SK-N-SH (cell line): Measurements from ENCODE around the gene LEKR1. TPM values are rescaled to one million over a fixed set of nuclear protein-coding genes. Genes with fewer than 3 reads are reported as not detected.
A peak's percentile ranks its signal among the peaks of the same experiment; 100 is the strongest.

Experiments used
- CTCF ChIA-PET: fragments of 300-600, 350-600 bp; formaldehyde crosslinking; extraction: SDS; loops from one replicate; lab custom pipeline; 2021; lab: Yijun Ruan, JAX
- POLR2A ChIA-PET: fragments of 350-600 bp; sonication (Branson Sonifier 250); formaldehyde crosslinking; extraction: SDS; loops from one replicate; lab custom pipeline; 2020; ENCODE audit warnings: antibody characterized with exemption, inconsistent platforms; lab: Yijun Ruan, JAX
- DNase-seq: peaks from one replicate; pipeline ENCODE4 v3.0.0; 2012
- H2AFZ ChIP-seq: fragments of 200-600 bp; sonication (generic); 2 replicates; pipeline ENCODE4 v1.8.1; 2016; ENCODE audit warnings: antibody characterized with exemption, mild to moderate bottlenecking, low read depth
- H3F3A ChIP-seq: fragments of 200-600 bp; sonication (generic); replicated peaks from 2 replicates; pipeline ENCODE3; 2016; ENCODE audit warnings: antibody characterized with exemption, mild to moderate bottlenecking; ENCODE audit not compliant: insufficient read depth
- H3K27ac ChIP-seq, 2 experiments: fragments of 200-500 bp in 1 of 2; fragments of 200-600 bp in 1 of 2; sonication (Bioruptor generic) in 1 of 2; sonication (generic), shearing (Covaris generic) in 1 of 2; 2 replicates each; pipeline versions ENCODE4 v1.5.1 to v1.6.1; 2014 to 2016; ENCODE audit warnings: low read depth in 2 of 2, inconsistent platforms in 1 of 2, low read length in 1 of 2, mild to moderate bottlenecking in 1 of 2, mixed read lengths in 1 of 2
- H3K27me3 ChIP-seq: fragments of 200-600 bp; sonication (generic), shearing (Covaris generic); 2 replicates; pipeline ENCODE4 v1.6.1; 2016; ENCODE audit warnings: mixed run types; ENCODE audit not compliant: insufficient read depth
- H3K36me3 ChIP-seq, 2 experiments: fragments of 200-500 bp in 1 of 2; fragments of 200-600 bp in 1 of 2; sonication (Bioruptor generic) in 1 of 2; sonication (generic) in 1 of 2; replicated peaks in 1 of 2; 2 replicates each; pipeline versions ENCODE3 to v1.5.1; 2014 to 2016; ENCODE audit warnings: low read length in 1 of 2, mild to moderate bottlenecking in 1 of 2; ENCODE audit not compliant: insufficient read depth in 2 of 2, control insufficient read depth in 1 of 2
- H3K4me1 ChIP-seq, 2 experiments: fragments of 200-500 bp in 1 of 2; fragments of 200-600 bp in 1 of 2; sonication (Bioruptor generic) in 1 of 2; sonication (generic), shearing (Covaris generic) in 1 of 2; 2 replicates each; pipeline versions ENCODE4 v1.5.1 to v1.6.1; 2014 to 2016; ENCODE audit warnings: low read depth in 1 of 2, low read length in 1 of 2, mixed run types in 1 of 2; ENCODE audit not compliant: insufficient read depth in 2 of 2, control insufficient read depth in 1 of 2
- H3K4me2 ChIP-seq: fragments of 200-600 bp; sonication (generic), shearing (Covaris generic); 2 replicates; pipeline ENCODE4 v1.6.1; 2017; ENCODE audit warnings: mixed run types
- H3K4me3 ChIP-seq, 2 experiments: fragments of 200-500 bp in 1 of 2; fragments of 200-600 bp in 1 of 2; sonication (Bioruptor generic) in 1 of 2; sonication (generic), shearing (Covaris generic) in 1 of 2; 2 replicates each; pipeline versions ENCODE4 v1.5.1 to v1.8.1; 2014 to 2016; ENCODE audit warnings: low read depth in 2 of 2, inconsistent platforms in 1 of 2, low read length in 1 of 2, mild to moderate bottlenecking in 1 of 2, mixed read lengths in 1 of 2, moderate library complexity in 1 of 2
- H3K79me2 ChIP-seq: fragments of 200-600 bp; sonication (generic); 2 replicates; pipeline ENCODE4 v1.8.1; 2017; ENCODE audit warnings: mild to moderate bottlenecking; ENCODE audit not compliant: insufficient read depth
- H3K9ac ChIP-seq: fragments of 200-600 bp; sonication (generic); 2 replicates; pipeline ENCODE4 v1.6.1; 2017; ENCODE audit warnings: mixed run types
- H3K9me2 ChIP-seq: fragments of 200-600 bp; sonication (generic); 2 replicates; pipeline ENCODE4 v1.6.1; 2017; ENCODE audit warnings: mixed run types
- H3K9me3 ChIP-seq: fragments of 200-600 bp; sonication (generic); 2 replicates; pipeline ENCODE4 v1.6.1; 2017; ENCODE audit warnings: mixed run types, mild to moderate bottlenecking, moderate library complexity
- H4K20me1 ChIP-seq: fragments of 200-600 bp; sonication (generic); 2 replicates; pipeline ENCODE4 v1.6.1; 2017; ENCODE audit warnings: mild to moderate bottlenecking, mixed run types; ENCODE audit not compliant: insufficient read depth
- EP300 ChIP-seq, 2 experiments: IDR thresholded peaks; 2 replicates each; pipeline versions ENCODE4 v1.4.0 to v1.6.1; 2012; ENCODE audit warnings: borderline replicate concordance in 1 of 2, low read depth in 1 of 2, low read length in 1 of 2
- FOSL2 ChIP-seq: IDR thresholded peaks from 2 replicates; pipeline ENCODE4 v1.4.0; 2012; ENCODE audit warnings: low read depth, mild to moderate bottlenecking, moderate library complexity, borderline replicate concordance
- FOXJ3 ChIP-seq: sonication (generic); formaldehyde crosslinking; IDR thresholded peaks from 2 replicates; pipeline ENCODE4 v1.5.1; 2020; ENCODE audit warnings: mild to moderate bottlenecking, missing genetic modification reagents
- FOXM1 ChIP-seq: IDR thresholded peaks from 2 replicates; pipeline ENCODE4 v1.4.0; 2012; ENCODE audit warnings: low read depth, mild to moderate bottlenecking
- MAX ChIP-seq: IDR thresholded peaks from 2 replicates; pipeline ENCODE4 v1.4.0; 2012; ENCODE audit warnings: low read depth
- MEF2A ChIP-seq: IDR thresholded peaks from 2 replicates; pipeline ENCODE4 v1.4.0; 2012; ENCODE audit warnings: low read depth, borderline replicate concordance
- MXI1 ChIP-seq: IDR thresholded peaks from 2 replicates; pipeline ENCODE4 v1.6.1; 2012; ENCODE audit warnings: mild to moderate bottlenecking, low read depth, low read length, improper control_type of control experiment
- PBX3 ChIP-seq: IDR thresholded peaks from 2 replicates; pipeline ENCODE4; 2012
- RFX5 ChIP-seq: IDR thresholded peaks from 2 replicates; pipeline ENCODE4 v1.6.1; 2012; ENCODE audit warnings: mild to moderate bottlenecking, improper control_type of control experiment, low read length
- RXRA ChIP-seq: IDR thresholded peaks from 2 replicates; pipeline ENCODE4 v1.4.0; 2012; ENCODE audit warnings: low read depth, mild to moderate bottlenecking, borderline replicate concordance
- SIN3A ChIP-seq: IDR thresholded peaks from 2 replicates; pipeline ENCODE4 v1.6.1; 2012; ENCODE audit warnings: low read depth, mild to moderate bottlenecking, low read length, moderate library complexity, borderline replicate concordance
- SMC3 ChIP-seq: IDR thresholded peaks from 2 replicates; pipeline ENCODE4 v1.6.1; 2012; ENCODE audit warnings: low read depth, low read length, improper control_type of control experiment
- TCF12 ChIP-seq: IDR thresholded peaks from 2 replicates; pipeline ENCODE4 v1.4.0; 2012
- WGBS: methylation state at CpG from one replicate; pipeline ENCODE4 v1.1.6; 2017; ENCODE audit warnings: low lambda C conversion rate; 5-methylcytosine and 5-hydroxymethylcytosine counted together
- polyA plus RNA-seq, 3 experiments: library from polyadenylated mRNA; depleted of rRNA; stranded (reverse); fragments of >200 nt; gene quantifications; 2 replicates each; pipeline ENCODE4 v1.2.3, GENCODE V29; 2012

Gene LEKR1
- polyA plus RNA-seq, 1 of the 3 experiments (the other 2 are of a cell fraction) = 0.30 TPM

- Histone ChIP-seq H3K27me3 (no peaks in the 10 kb centered on the region), H3K9me2 (no peaks in the 10 kb centered on the region), H3K79me2 (no peaks in the 10 kb centered on the region), H3K4me1 (peaks cover 3 to 19% of the 10 kb centered on the region in 2 experiments; a peak in 2 of 4 replicates), H3K4me2 (no peak overlapping the region), H3F3A (peaks cover 9% of the 10 kb centered on the region), H3K4me3 (no peak overlapping the region), H4K20me1 (no peaks in the 10 kb centered on the region), H3K9ac (no peak overlapping the region), H3K27ac (no peak overlapping the region), H2AFZ (peak overlapping the region; percentile 71; the same call in 1 of the 2 replicates), H3K9me3 (no peaks in the 10 kb centered on the region), H3K36me3 (no peaks in the 10 kb centered on the region)
- TF ChIP-seq EP300 (IDR thresholded peaks at IDR 0.05; ENCODE audit: borderline replicate concordance in 1 of 2, low read depth in 1 of 2, low read length in 1 of 2) (no peak), FOXJ3 (CRISPR knock-in tag) (no peak), MAX (no peak), SMC3 (no peak), FOXM1 (no peak), RFX5 (no peak), TCF12 (no peak), FOSL2 (no peak), PBX3 (no peak), RXRA (no peak), MXI1 (no peak), MEF2A (no peak), SIN3A (no peak)
- ChIA-PET POLR2A (no interaction called here), CTCF (no interaction called here)
- WGBS = 97% methylated on average over 2 of the region's 2 CpGs
- DNase-seq = no peak
Measured at GRCh38 chr3:156793851-156794250, 32.3 kb upstream of the LEKR1 start.

- Histone ChIP-seq H3K9me3 (no peaks in the 10 kb centered on the region), H3K4me3 (no peak overlapping the region), H3K36me3 (no peaks in the 10 kb centered on the region), H2AFZ (no peak overlapping the region), H3F3A (peaks cover 4% of the 10 kb centered on the region), H3K27ac (no peak overlapping the region), H3K9me2 (no peaks in the 10 kb centered on the region), H3K9ac (no peak overlapping the region), H3K79me2 (no peaks in the 10 kb centered on the region), H3K4me2 (no peak overlapping the region), H4K20me1 (no peaks in the 10 kb centered on the region), H3K27me3 (no peaks in the 10 kb centered on the region), H3K4me1 (peaks cover 0 to 11% of the 10 kb centered on the region in 2 experiments; a peak in 2 of 4 replicates)
- no peak for TF ChIP-seq RFX5
- CTCF ChIA-PET = interaction anchor here (0.6 to 1.0 kb wide), 2 partner anchors 13 to 90 kb away, joined by 3 read pairs; no protein-coding TSS in a partner anchor
- POLR2A ChIA-PET = no interaction called here
- DNase-seq = no peak
Measured at GRCh38 chr3:156795890-156796481, 30.2 kb upstream of the LEKR1 start.
